Regular cardiac myocyte (primary cell): ENCODE measurements around the gene RAMP1. TPM values are rescaled to one million over a fixed set of nuclear protein-coding genes. Genes with fewer than 3 reads are reported as not detected.

Experiments used
- total RNA-seq: library from RNA; depleted of rRNA; stranded (reverse); fragments of >200 nt; gene quantifications from 2 replicates; pipeline ENCODE4 v1.2.3, GENCODE V29; 2014

Gene RAMP1
- 0.77 and 3.1 TPM in 2 replicates for total RNA-seq

DNA sequence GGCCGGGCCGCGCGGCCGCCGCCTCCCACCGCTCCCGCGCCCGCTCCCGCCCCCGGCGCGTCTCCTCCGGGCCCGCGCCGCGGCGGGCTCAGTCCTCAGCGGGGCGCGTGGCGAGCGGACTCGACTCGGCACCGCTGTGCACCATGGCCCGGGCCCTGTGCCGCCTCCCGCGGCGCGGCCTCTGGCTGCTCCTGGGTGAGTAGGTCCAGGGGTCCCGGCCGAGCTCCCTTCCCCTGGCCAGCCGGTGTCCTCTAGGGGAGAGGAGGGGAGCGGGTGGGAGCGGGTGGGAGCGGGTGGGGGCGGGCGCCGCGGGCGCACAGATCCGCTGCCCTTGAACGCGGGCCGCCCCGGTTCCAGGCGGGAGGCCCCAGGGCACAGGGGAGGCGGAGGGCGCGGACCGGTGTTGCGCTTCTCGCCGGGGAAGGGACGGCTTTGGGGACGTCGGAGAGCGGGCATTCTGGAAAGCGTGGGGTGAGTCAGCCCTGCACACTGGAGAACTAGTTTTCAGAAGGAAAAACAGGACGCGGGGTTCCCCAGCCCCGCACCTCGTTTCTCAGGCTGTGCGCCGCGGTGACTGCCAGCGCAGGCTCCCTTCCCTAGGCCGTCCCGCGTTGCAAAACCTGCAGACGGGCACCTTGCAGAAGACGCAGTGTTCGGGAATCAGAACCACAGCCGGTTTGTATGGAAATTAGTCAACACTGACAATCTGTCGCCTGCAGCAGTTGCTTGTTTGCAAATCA is at the start of gene RAMP1:
RAMP1 (plus strand) TSS at position 91 of the 740 bp plus-strand sequence; CDS start at position 144, 53 bp downstream.

Other genes starting within 250 kb of the RAMP1 start
- gene LRRFIP1, start 232.0 kb upstream of the RAMP1 start, total RNA-seq = 83.2 and 87.6 TPM in 2 replicates
- 0.19 and 0.56 TPM in 2 replicates for gene RBM44, start 60.8 kb upstream of the RAMP1 start, total RNA-seq
- gene UBE2F, start 107.4 kb downstream of the RAMP1 start, total RNA-seq = 43.7 and 67.7 TPM in 2 replicates
- gene SCLY, start 201.4 kb downstream of the RAMP1 start, total RNA-seq = 8.5 and 28.0 TPM in 2 replicates
- 0.58 and 5.4 TPM in 2 replicates for gene ESPNL, start 240.7 kb downstream of the RAMP1 start, total RNA-seq